K562 (cell line): ENCODE results near the gene ABCC10.

Experiments used
- BHLHE40 ChIP-seq: IDR thresholded peaks from 2 replicates; pipeline ENCODE4 v1.6.1; 2011; ENCODE audit warnings: low read length, improper control_type of control experiment
- CREB5 ChIP-seq: fragments of 250-450 bp; sonication (Bioruptor Pico); IDR thresholded peaks from 2 replicates; pipeline ENCODE4 v1.5.0; 2020; ENCODE audit warnings: mild to moderate bottlenecking
- EGR1 ChIP-seq: fragments of 450-650 bp; conservative IDR thresholded peaks from 2 replicates; pipeline ENCODE4 v1.6.1; 2017; ENCODE audit warnings: mild to moderate bottlenecking
- POLR2AphosphoS5 ChIP-seq: IDR thresholded peaks from 2 replicates; pipeline ENCODE4 v1.6.1; 2011; ENCODE audit warnings: mild to moderate bottlenecking, low read depth, low read length, moderate library complexity; ENCODE audit not compliant: control insufficient read depth, insufficient read depth
- TFE3 ChIP-seq: fragments of 450-650 bp; formaldehyde crosslinking; IDR thresholded peaks from 2 replicates; pipeline ENCODE4 v1.4.0; 2020; ENCODE audit warnings: mild to moderate bottlenecking, mixed read lengths
- USF2 ChIP-seq: sonication (generic); formaldehyde crosslinking; IDR thresholded peaks from 2 replicates; pipeline ENCODE4 v1.5.0; 2020; ENCODE audit warnings: missing genetic modification reagents

GRCh38 chr6:43469947-43470346 lies 42.6 kb downstream of the ABCC10 start:
- TF ChIP-seq BHLHE40: no peak
- TF ChIP-seq TFE3 (CRISPR knock-in tag): no peak
- no peak for TF ChIP-seq EGR1
- TF ChIP-seq POLR2AphosphoS5: no peak
- TF ChIP-seq USF2 (CRISPR knock-in tag): no peak
- no peak for TF ChIP-seq CREB5 (CRISPR knock-in tag)
